Suprapubic skin (tissue), 4 donors: Measurements from ENCODE around the gene UBE2D2. TPM values are rescaled to one million over a fixed set of nuclear protein-coding genes. Genes with fewer than 3 reads are reported as not detected.

Experiments
- DNase-seq, 2 donors: peaks; one replicate each; pipeline ENCODE4 v3.0.0-alpha.2; 2019; ENCODE audit warnings: low spot score in 2 of 2
- H3K27ac ChIP-seq: fragments of 200-600 bp; sonication (generic); one replicate; pipeline ENCODE4 v1.5.1; 2019
- H3K27me3 ChIP-seq: fragments of 200-600 bp; sonication (generic); one replicate; pipeline ENCODE4 v1.5.1; 2019
- H3K36me3 ChIP-seq: fragments of 200-600 bp; sonication (generic); one replicate; pipeline ENCODE4 v1.5.1; 2019
- H3K4me1 ChIP-seq: fragments of 200-600 bp; sonication (generic); one replicate; pipeline ENCODE4 v1.5.1; 2019
- H3K4me3 ChIP-seq: fragments of 200-600 bp; sonication (generic); one replicate; pipeline ENCODE4 v1.5.1; 2019; ENCODE audit warnings: mild to moderate bottlenecking
- H3K9me3 ChIP-seq: fragments of 200-600 bp; sonication (generic); one replicate; pipeline ENCODE4 v1.5.1; 2019
- CTCF ChIP-seq, 2 donors: fragments of 200-600 bp in 1 of 2; fragments of 450-650 bp in 1 of 2; sonication (generic) in 1 of 2; IDR thresholded peaks; one replicate each; pipeline ENCODE4 v1.5.1; 2016 to 2019; ENCODE audit warnings: antibody characterized with exemption in 2 of 2, mild to moderate bottlenecking in 1 of 2, moderate library complexity in 1 of 2
- EP300 ChIP-seq: sonication (generic); formaldehyde crosslinking; IDR thresholded peaks from one replicate; pipeline ENCODE4 v1.6.1; 2017; ENCODE audit warnings: antibody characterized with exemption
- POLR2A ChIP-seq, 2 donors: fragments of 450-650 bp; IDR thresholded peaks; one replicate each; pipeline ENCODE4 v1.6.1; 2017; ENCODE audit warnings: antibody characterized with exemption in 2 of 2, mild to moderate bottlenecking in 2 of 2, moderate library complexity in 2 of 2
- POLR2AphosphoS5 ChIP-seq, 3 donors: sonication (generic); formaldehyde crosslinking; IDR thresholded peaks; one replicate each; pipeline ENCODE4 v1.6.1; 2017; ENCODE audit warnings: antibody characterized with exemption in 3 of 3
- WGBS: methylation state at CpG from one replicate; pipeline ENCODE4 v1.1.5; 2018; 5-methylcytosine and 5-hydroxymethylcytosine counted together
- total RNA-seq, 4 donors: library from RNA; depleted of rRNA; stranded (reverse); fragments of >200 nt; gene quantifications; one replicate each; pipeline ENCODE4 v1.1.0, GENCODE V29; 2016

The UBE2D2 gene
- total RNA-seq, 4 donors from 2014 or later, result 56.6 to 70.2 (median 58.0) TPM

- peak overlapping the region; percentile 90 for H3K27ac ChIP-seq
- H3K27me3 ChIP-seq, result no peaks in the 10 kb centered on the region
- no peaks in the 10 kb centered on the region for H3K36me3 ChIP-seq
- H3K4me3 ChIP-seq, result peak overlapping the region; percentile 49
- WGBS, result 70% methylated on average over 10 of the region's 12 CpGs
- TF ChIP-seq POLR2AphosphoS5 (IDR thresholded peaks at IDR 0.05), result no peak
- TF ChIP-seq CTCF (IDR thresholded peaks at IDR 0.05), result no peak
- no peak for TF ChIP-seq POLR2A (IDR thresholded peaks at IDR 0.05)
- no peak for TF ChIP-seq EP300
- peaks cover 62% of the 10 kb centered on the region for H3K4me1 ChIP-seq
- DNase-seq, result peak in 1 of 2 donors; percentile 56
- H3K9me3 ChIP-seq, result no peaks in the 10 kb centered on the region
Measured at GRCh38 chr5:139638736-139639618, 77.8 kb downstream of the UBE2D2 start.

- H3K27ac ChIP-seq, result no peak overlapping the region
- no peaks in the 10 kb centered on the region for H3K27me3 ChIP-seq
- H3K9me3 ChIP-seq, result no peaks in the 10 kb centered on the region
- peaks cover 64% of the 10 kb centered on the region for H3K4me1 ChIP-seq
- 94% methylated on average over 6 of the region's 11 CpGs for WGBS
- no peak overlapping the region for H3K4me3 ChIP-seq
- peak in 1 of 2 donors; percentile 69 for DNase-seq
- no peaks in the 10 kb centered on the region for H3K36me3 ChIP-seq
- no peak for TF ChIP-seq EP300
- no peak for TF ChIP-seq POLR2AphosphoS5 (IDR thresholded peaks at IDR 0.05)
- TF ChIP-seq CTCF (IDR thresholded peaks at IDR 0.05), result no peak
- TF ChIP-seq POLR2A (IDR thresholded peaks at IDR 0.05), result no peak
Measured at GRCh38 chr5:139639619-139640380, 78.7 kb downstream of the UBE2D2 start.

GRCh38 chr5:139640421-139641115 lies 79.4 kb downstream of the UBE2D2 start:
- TF ChIP-seq POLR2A (IDR thresholded peaks at IDR 0.05), result no peak
- no peak for TF ChIP-seq POLR2AphosphoS5 (IDR thresholded peaks at IDR 0.05)
- TF ChIP-seq CTCF (IDR thresholded peaks at IDR 0.05), result no peak
- TF ChIP-seq EP300, result no peak
- H3K4me1 ChIP-seq, result peaks cover 64% of the 10 kb centered on the region
- WGBS, result 88% methylated on average over 12 of the region's 13 CpGs
- H3K27me3 ChIP-seq, result no peaks in the 10 kb centered on the region
- no peaks in the 10 kb centered on the region for H3K36me3 ChIP-seq
- H3K9me3 ChIP-seq, result no peaks in the 10 kb centered on the region
- DNase-seq, result peak in 1 of 2 donors; percentile 56
- H3K4me3 ChIP-seq, result no peak overlapping the region
- H3K27ac ChIP-seq, result no peak overlapping the region

GRCh38 chr5:139641116-139642080 lies 80.3 kb downstream of the UBE2D2 start:
- H3K27me3 ChIP-seq, result no peaks in the 10 kb centered on the region
- peaks cover 58% of the 10 kb centered on the region for H3K4me1 ChIP-seq
- H3K27ac ChIP-seq, result no peak overlapping the region
- H3K4me3 ChIP-seq, result no peak overlapping the region
- no peaks in the 10 kb centered on the region for H3K36me3 ChIP-seq
- no peaks in the 10 kb centered on the region for H3K9me3 ChIP-seq
- peak in 1 of 2 donors; percentile 50 for DNase-seq
- WGBS, result 75% methylated on average over 4 of the region's 6 CpGs
- TF ChIP-seq EP300 (no peak), POLR2AphosphoS5 (IDR thresholded peaks at IDR 0.05) (no peak), POLR2A (IDR thresholded peaks at IDR 0.05) (no peak), CTCF (IDR thresholded peaks at IDR 0.05) (no peak)
